Epithelial cell of esophagus (primary cell): Measurements from ENCODE around the gene RFTN2.
"Not testable (repeated sequence)": the region's sequence is repeated elsewhere in the genome, so short reads cannot be mapped to it uniquely, and the experiment has no call there.

ENCODE experiments used
- DNase-seq: peaks from one replicate; pipeline ENCODE4 v3.0.0; 2010; ENCODE audit warnings: low read depth
- H3K4me3 ChIP-seq: 2 replicates; pipeline ENCODE4 v1.5.1; 2011; ENCODE audit warnings: mild to moderate bottlenecking, low read length, control low read depth
- TF ChIP-seq, protein P1 (sequence below): IDR thresholded peaks from 2 replicates; pipeline ENCODE4 v1.5.1; 2011; ENCODE audit warnings: low read depth, mild to moderate bottlenecking, low read length, control low read depth, inconsistent platforms; ENCODE audit not compliant: insufficient read depth; ENCODE audit errors: missing control alignments

Gene RFTN2

DNA sequence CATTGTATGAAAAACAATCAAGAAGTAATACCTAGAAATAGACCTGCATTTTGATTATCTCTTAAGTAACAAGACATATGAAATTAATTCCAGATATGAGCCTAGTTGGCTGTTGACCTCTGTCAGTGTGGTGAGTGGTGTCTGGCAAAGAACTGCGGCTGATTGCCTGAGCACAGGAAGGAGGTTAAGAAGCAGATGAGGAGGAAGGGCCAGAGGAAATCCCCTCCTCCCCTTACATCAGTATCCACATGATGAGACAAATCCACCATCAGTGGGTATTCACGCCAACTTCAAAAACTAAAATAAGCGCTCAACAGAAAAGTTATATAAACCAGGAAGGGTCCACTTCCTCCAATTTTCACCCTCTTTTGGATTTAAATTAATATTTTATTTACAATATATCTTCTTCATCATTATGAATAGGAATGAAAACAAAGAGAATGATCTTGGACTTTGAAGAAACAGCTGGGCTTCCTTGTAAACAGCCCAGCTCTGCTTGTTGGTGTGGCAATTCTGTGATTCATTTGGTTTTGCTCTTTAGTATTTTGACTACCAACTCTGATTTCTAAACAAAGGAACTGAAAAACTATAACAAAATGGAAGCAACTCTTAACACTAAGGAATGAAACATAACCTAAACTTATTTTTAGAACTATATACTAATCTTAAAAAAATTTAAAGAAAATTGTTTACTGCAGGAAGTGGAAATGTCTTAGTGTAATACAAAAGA lies 27.3 kb downstream of the RFTN2 start:
- H3K4me3 ChIP-seq, result no peak overlapping the region
- TF ChIP-seq, protein P1, sequence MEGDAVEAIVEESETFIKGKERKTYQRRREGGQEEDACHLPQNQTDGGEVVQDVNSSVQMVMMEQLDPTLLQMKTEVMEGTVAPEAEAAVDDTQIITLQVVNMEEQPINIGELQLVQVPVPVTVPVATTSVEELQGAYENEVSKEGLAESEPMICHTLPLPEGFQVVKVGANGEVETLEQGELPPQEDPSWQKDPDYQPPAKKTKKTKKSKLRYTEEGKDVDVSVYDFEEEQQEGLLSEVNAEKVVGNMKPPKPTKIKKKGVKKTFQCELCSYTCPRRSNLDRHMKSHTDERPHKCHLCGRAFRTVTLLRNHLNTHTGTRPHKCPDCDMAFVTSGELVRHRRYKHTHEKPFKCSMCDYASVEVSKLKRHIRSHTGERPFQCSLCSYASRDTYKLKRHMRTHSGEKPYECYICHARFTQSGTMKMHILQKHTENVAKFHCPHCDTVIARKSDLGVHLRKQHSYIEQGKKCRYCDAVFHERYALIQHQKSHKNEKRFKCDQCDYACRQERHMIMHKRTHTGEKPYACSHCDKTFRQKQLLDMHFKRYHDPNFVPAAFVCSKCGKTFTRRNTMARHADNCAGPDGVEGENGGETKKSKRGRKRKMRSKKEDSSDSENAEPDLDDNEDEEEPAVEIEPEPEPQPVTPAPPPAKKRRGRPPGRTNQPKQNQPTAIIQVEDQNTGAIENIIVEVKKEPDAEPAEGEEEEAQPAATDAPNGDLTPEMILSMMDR, result no peak
- DNase-seq, result peak; percentile 9

DNA sequence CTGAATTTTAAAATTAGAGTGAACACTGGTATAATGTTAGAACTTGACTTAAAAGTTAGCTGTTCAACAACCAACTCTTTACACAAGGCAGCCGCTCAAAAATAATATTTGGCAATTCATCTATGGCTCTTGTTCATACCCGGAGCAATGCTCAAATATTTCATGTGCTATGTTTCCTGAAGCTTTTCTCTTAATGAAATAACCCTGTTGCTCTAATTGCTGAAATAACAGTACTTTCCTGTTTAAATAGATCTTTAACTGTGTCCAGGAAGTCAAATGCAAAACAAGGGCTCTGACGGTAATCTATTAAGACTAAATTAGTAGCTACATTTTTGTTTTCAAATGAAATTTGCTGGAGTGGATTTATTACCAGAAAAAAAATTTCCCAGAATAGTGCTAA lies 33.7 kb downstream of the RFTN2 start:
- no peak for DNase-seq
- TF ChIP-seq, protein P1, result no peak
- H3K4me3 ChIP-seq, result no peak overlapping the region

DNA sequence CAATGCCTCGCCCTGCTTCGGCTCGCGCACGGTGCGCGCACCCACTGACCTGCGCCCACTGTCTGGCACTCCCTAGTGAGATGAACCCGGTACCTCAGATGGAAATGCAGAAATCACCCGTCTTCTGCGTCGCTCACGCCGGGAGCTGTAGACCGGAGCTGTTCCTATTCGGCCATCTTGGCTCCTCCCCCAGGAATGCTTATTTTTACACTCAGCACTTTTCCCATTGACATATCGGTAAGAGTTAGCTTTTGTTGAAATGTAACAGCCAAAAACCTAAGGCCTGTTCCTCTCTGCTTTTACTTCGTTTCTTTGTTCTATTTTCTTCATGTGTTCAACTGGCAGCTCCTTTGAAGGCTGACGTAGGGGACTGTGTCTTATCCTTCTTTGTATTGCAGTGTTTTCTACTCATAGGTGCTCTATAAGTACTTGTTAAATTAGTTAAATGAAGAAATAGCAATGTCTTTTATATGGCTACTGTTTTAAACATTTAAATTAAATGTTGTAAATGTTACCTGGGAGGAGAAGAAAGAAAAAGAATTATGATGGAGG lies 34.7 kb downstream of the RFTN2 start:
- DNase-seq, H3K4me3 ChIP-seq: not testable (repeated sequence)

DNA sequence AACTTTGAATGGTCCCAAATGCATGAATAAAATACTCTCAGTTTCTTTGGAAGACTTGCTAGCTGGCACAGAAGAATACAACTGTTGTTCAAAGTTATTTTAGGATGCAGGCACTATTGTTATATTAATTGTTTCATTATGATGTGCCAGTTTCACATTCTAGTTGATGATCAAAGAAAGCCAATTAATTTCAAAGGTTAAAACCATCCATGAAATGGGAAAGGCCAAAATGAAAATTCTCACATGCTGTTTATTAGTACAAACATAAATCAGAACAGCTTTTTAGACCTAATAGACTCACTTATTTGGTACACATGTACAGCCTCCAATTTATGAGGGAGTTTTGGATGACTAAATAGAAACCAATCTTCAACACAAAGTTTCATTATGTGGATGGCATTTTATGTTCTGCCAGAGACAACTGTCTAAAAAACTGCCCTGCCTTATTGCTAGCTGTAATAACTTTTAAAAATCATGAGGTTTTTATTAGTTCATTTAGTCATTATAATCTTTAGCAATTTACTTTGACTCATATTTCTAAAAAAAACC lies 42.2 kb downstream of the RFTN2 start:
- TF ChIP-seq, protein P1, result no peak

DNA sequence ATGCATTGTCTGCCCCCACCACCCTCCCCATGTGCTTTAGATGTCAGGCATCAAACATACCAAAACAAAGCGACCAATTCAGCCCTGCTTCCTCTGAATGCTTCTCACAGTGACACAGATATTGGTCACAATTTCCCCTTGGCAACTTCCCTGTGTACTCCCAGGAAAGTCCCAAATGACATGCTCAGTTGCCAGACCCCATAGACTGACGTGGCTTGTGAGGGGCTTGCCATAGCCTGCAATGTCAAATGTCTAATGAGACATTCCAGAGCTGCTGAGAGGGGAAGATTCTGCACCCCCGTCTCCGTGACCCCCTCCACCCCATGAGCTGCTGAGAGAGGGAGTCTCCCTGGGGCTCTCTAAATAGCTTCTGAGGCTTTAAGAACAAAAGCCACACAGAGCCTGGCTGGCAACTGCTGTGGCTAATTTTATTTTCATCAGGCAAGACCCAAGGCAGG lies 47.3 kb downstream of the RFTN2 start:
- DNase-seq, result peak; percentile 59
- TF ChIP-seq, protein P1, result no peak
- H3K4me3 ChIP-seq, result no peak overlapping the region

More for the DNA sequence above, 42.2 kb downstream of the RFTN2 start:
- H3K4me3 ChIP-seq, result no peak overlapping the region
- DNase-seq, result no peak

DNA sequence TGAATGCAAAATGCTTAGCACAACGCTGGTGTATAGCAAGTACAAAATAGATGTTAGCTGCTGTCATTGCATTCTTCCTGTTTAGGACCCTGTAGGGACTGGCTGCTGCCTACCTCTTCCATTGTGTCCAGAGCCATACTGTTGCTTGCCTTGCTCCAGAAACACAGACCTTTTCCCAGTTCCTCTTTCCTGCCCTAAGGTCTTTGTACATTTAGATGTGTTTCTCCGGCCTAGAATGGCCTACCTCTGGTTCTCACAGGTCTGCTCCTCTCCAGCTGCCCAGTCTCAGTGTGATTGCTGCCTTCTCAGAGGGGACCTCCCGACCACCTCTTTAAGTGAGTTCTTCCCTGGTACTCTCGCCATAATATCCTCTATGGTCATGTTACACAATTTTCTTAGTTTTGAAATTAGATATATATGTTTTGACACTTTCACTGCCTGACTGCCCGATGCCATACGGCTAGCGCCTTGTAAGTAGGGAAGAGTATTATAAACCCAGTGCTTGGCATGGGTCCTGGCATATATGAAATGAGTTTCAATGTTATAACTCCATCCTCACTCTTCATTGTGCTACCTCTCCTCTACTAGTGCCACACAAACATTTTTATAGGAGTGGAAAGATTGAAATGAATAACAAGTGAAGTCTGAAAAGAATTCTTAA lies 48.3 kb downstream of the RFTN2 start:
- H3K4me3 ChIP-seq, result no peak overlapping the region
- DNase-seq, result no peak
- TF ChIP-seq, protein P1, result no peak

DNA sequence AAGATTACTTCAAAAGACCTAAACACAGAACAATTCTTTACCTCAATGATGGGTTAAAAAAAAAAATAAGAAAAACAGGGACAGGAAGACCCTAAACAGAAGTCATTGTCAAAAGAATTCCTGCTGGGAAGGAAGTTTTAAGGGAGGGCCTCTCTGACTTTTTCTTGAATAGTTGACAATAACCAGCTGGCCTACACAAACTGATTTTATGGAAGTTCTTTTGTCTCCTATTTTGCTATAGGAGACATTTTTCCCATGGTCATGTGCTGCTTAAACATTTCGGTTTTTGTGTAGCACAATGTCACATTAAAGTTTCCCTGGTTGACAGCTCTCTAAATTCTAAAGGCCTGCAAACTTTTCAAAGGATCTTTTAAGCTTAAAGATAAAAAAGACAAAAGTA lies 55.3 kb downstream of the RFTN2 start:
- no peak for DNase-seq
- TF ChIP-seq, protein P1, result no peak
- no peak overlapping the region for H3K4me3 ChIP-seq
